ENCODE data around the gene TRIM7. TPM values are rescaled to one million over a fixed set of nuclear protein-coding genes. Genes with fewer than 3 reads are reported as not detected.

The TRIM7 gene
- total and polyA plus RNA-seq, 2 of the 4 experiments (the other 2 are of a cell fraction): 0.54 to 1.0 TPM

DNA sequence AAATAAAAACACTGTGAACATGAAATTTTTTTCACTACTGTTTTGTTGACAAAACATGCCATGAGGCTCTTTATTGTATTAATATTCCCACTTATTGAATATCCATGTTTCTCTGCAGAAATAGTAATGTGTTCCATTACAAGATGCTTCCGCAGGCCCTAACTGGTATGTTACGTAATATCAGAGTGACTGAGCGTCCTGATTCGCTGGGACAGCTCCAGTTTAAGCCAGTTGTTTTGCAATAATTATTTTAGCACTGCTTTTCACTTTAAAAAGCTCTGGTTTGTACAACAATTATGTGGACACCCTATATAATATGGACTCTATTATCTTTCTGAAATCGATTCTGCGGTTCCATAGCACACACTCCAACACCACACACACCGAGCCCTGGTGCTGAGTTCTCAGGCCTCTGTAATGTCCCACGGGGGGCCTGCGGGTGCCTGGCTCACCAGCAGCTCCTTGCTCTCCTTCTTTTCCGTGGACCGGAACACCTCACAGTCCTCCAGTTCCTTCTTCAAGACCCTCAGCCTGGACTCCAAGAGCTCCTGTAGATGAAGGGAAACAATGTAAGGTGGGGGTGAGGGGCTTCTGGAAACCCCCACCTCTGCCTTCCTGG, 1.8 kb downstream of the TRIM7 start:
- ATAC-seq (ENCODE audit: low read depth): no peak
- Histone ChIP-seq H2BK5ac (ENCODE audit: low read depth, low read length, poor library complexity, severe bottlenecking) (no peak overlapping the region), H3K79me1 (ENCODE audit: low read depth in 1 of 2, low read length in 2 of 2) (no peaks in the 10 kb centered on the region), H2AFZ (replicated peaks; ENCODE audit: low read length, poor library complexity) (no peak overlapping the region), H2BK15ac (ENCODE audit: low read depth, low read length) (no peak overlapping the region), H3K18ac (ENCODE audit: low read depth, low read length) (no peak overlapping the region), H4K91ac (ENCODE audit: insufficient read depth, low read depth, low read length) (no peak overlapping the region), H3K27ac (ENCODE audit: insufficient read depth, low read length) (no peak overlapping the region), H4K5ac (ENCODE audit: low read depth, low read length) (no peak overlapping the region), H4K20me1 (ENCODE audit: insufficient read depth, low read length) (no peaks in the 10 kb centered on the region), H3K9ac (ENCODE audit: low read depth, low read length) (no peak overlapping the region), H2AK5ac (ENCODE audit: low read depth, low read length) (no peak overlapping the region), H4K8ac (ENCODE audit: low read depth in 2 of 2, low read length in 2 of 2) (no peak overlapping the region), H2BK20ac (ENCODE audit: low read depth, low read length) (no peak overlapping the region), H2BK120ac (ENCODE audit: low read depth, low read length) (no peak overlapping the region), H3K36me3 (ENCODE audit: control insufficient read depth, insufficient read depth, low read length) (no peaks in the 10 kb centered on the region), H3K14ac (replicated peaks; ENCODE audit: low read depth, low read length) (no peak overlapping the region), H3K9me1 (ENCODE audit: insufficient read depth, low read length) (0 out of 2 replicates have a peak, but pooled peaks cover 6% of the 10 kb centered on the region), H3K4me1 (ENCODE audit: control insufficient read depth, insufficient read depth, low read length) (peaks cover 4% of the 10 kb centered on the region; the same call in 1 of the 2 replicates), H3K4me2 (ENCODE audit: low read depth, low read length) (no peak overlapping the region), H3K9me3 (ENCODE audit: control insufficient read depth, insufficient read depth, low read length) (no peaks in the 10 kb centered on the region), H2AK9ac (replicated peaks; ENCODE audit: low read depth, low read length, poor library complexity) (no peak overlapping the region), H3K4me3 (ENCODE audit: insufficient read depth, low read depth, low read length) (no peak overlapping the region), H3K23ac (ENCODE audit: low read depth, low read length) (no peak overlapping the region), H3K4ac (ENCODE audit: low read depth, low read length) (no peak overlapping the region), H3K56ac (ENCODE audit: extremely low read depth, insufficient read depth, low read length) (no peak overlapping the region), H3K27me3 (ENCODE audit: control insufficient read depth, insufficient read depth, low read length) (no peaks in the 10 kb centered on the region; the same call in 1 of the 2 replicates)
- peak; percentile 23 for DNase-seq
- in situ Hi-C loops (cut with MboI; ENCODE audit: low sequenced_read_pairs) (no loop called here), intact Hi-C loops (cut with micrococcal nuclease) (no loop called here), dilution Hi-C loops (cut with HindIII; ENCODE audit: low sequenced_read_pairs, unreplicated experiment) (no loop called here)
- ChIA-PET CTCF (interaction anchor here (0.6 kb wide), 1 partner anchor 62 kb away, joined by 5 read pairs; no protein-coding TSS in a partner anchor), POLR2A (ENCODE audit: unreplicated experiment) (no interaction called here)
- BruUV-seq (replicated peaks): no TSS peak
- WGBS, 2 experiments (ENCODE audit: extremely low coverage in 2 of 2, insufficient read length in 1 of 2): 67% methylated on average over 2 of the region's 11 CpGs; no CpG with 5 or more reads in 1 of the 2 experiments
- TF ChIP-seq MAZ (IDR thresholded peaks at IDR 0.05; ENCODE audit: borderline replicate concordance, low read depth, low read length): no peak
- peak; percentile 93 for TF ChIP-seq CEBPB (IDR thresholded peaks at IDR 0.05; ENCODE audit: low read depth, low read length)

All from IMR-90 (cell line).